ENCODE data around the gene RSPO4. TPM values are rescaled to one million over a fixed set of nuclear protein-coding genes. Genes with fewer than 3 reads are reported as not detected.

RSPO4 gene
- total and polyA plus RNA-seq, 2 of the 8 experiments (the other 6 are each of a cell fraction or from before 2014, with no cell fraction given) = 3.4 to 6.4 TPM

DNA sequence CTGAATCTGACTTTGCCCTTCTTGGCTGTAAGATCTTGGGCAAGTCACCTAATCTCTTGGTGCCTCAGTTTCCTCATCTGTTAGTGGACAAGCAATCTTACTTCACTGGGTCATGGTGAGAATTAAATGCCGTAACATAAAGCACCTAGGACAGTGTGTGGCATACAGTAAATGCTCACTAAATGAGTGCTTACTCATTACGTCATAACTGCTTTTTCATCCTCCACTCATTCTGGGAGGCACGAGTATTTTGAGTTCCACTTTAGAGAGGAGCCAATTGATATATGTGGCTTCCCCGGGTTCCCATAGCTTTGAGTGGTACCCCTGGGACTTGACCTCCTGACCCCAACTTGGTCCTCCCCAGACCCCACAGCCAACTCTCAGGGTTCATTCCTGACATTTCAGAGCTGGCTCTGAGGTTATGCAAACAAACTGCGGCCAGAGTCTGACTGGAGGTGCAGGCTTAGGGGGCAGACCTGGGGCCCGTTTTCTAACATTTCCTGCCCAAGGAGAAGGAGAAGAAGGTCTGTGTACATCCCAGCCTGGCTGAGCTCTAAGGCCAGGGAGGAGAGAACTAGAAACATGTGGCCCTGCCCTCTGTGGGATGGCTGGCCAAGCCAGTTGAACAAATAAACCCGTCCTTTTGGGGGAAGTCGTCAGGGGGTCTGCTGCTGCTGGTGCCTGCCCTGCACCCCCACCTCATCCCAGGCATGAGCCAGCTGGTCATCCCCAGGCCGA is 91.8 kb downstream of the RSPO4 start (continued):
- TF ChIP-seq, protein P1, sequence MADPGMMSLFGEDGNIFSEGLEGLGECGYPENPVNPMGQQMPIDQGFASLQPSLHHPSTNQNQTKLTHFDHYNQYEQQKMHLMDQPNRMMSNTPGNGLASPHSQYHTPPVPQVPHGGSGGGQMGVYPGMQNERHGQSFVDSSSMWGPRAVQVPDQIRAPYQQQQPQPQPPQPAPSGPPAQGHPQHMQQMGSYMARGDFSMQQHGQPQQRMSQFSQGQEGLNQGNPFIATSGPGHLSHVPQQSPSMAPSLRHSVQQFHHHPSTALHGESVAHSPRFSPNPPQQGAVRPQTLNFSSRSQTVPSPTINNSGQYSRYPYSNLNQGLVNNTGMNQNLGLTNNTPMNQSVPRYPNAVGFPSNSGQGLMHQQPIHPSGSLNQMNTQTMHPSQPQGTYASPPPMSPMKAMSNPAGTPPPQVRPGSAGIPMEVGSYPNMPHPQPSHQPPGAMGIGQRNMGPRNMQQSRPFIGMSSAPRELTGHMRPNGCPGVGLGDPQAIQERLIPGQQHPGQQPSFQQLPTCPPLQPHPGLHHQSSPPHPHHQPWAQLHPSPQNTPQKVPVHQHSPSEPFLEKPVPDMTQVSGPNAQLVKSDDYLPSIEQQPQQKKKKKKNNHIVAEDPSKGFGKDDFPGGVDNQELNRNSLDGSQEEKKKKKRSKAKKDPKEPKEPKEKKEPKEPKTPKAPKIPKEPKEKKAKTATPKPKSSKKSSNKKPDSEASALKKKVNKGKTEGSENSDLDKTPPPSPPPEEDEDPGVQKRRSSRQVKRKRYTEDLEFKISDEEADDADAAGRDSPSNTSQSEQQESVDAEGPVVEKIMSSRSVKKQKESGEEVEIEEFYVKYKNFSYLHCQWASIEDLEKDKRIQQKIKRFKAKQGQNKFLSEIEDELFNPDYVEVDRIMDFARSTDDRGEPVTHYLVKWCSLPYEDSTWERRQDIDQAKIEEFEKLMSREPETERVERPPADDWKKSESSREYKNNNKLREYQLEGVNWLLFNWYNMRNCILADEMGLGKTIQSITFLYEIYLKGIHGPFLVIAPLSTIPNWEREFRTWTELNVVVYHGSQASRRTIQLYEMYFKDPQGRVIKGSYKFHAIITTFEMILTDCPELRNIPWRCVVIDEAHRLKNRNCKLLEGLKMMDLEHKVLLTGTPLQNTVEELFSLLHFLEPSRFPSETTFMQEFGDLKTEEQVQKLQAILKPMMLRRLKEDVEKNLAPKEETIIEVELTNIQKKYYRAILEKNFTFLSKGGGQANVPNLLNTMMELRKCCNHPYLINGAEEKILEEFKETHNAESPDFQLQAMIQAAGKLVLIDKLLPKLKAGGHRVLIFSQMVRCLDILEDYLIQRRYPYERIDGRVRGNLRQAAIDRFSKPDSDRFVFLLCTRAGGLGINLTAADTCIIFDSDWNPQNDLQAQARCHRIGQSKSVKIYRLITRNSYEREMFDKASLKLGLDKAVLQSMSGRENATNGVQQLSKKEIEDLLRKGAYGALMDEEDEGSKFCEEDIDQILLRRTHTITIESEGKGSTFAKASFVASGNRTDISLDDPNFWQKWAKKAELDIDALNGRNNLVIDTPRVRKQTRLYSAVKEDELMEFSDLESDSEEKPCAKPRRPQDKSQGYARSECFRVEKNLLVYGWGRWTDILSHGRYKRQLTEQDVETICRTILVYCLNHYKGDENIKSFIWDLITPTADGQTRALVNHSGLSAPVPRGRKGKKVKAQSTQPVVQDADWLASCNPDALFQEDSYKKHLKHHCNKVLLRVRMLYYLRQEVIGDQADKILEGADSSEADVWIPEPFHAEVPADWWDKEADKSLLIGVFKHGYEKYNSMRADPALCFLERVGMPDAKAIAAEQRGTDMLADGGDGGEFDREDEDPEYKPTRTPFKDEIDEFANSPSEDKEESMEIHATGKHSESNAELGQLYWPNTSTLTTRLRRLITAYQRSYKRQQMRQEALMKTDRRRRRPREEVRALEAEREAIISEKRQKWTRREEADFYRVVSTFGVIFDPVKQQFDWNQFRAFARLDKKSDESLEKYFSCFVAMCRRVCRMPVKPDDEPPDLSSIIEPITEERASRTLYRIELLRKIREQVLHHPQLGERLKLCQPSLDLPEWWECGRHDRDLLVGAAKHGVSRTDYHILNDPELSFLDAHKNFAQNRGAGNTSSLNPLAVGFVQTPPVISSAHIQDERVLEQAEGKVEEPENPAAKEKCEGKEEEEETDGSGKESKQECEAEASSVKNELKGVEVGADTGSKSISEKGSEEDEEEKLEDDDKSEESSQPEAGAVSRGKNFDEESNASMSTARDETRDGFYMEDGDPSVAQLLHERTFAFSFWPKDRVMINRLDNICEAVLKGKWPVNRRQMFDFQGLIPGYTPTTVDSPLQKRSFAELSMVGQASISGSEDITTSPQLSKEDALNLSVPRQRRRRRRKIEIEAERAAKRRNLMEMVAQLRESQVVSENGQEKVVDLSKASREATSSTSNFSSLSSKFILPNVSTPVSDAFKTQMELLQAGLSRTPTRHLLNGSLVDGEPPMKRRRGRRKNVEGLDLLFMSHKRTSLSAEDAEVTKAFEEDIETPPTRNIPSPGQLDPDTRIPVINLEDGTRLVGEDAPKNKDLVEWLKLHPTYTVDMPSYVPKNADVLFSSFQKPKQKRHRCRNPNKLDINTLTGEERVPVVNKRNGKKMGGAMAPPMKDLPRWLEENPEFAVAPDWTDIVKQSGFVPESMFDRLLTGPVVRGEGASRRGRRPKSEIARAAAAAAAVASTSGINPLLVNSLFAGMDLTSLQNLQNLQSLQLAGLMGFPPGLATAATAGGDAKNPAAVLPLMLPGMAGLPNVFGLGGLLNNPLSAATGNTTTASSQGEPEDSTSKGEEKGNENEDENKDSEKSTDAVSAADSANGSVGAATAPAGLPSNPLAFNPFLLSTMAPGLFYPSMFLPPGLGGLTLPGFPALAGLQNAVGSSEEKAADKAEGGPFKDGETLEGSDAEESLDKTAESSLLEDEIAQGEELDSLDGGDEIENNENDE (IDR thresholded peaks at IDR 0.05; ENCODE audit: insufficient replicate concordance, low read length) = no peak
- TF ChIP-seq CEBPB (IDR thresholded peaks at IDR 0.05; ENCODE audit: low read depth, low read length) (no peak), RFX5 (IDR thresholded peaks at IDR 0.05; ENCODE audit: borderline replicate concordance, low read depth, low read length) (no peak), PHF8 (conservative IDR thresholded peaks at IDR 0.05; ENCODE audit: low read depth, low read length) (no peak), CBX5 (IDR thresholded peaks at IDR 0.05; ENCODE audit: low read depth, low read length) (no peak), EGR1 (IDR thresholded peaks at IDR 0.05; ENCODE audit: borderline replicate concordance, low read depth, low read length) (no peak), RBBP5 (IDR thresholded peaks at IDR 0.05; ENCODE audit: borderline replicate concordance, low read depth, low read length) (no peak), YY1 (IDR thresholded peaks at IDR 0.05; ENCODE audit: low read depth, low read length) (no peak), POU5F1 (IDR thresholded peaks at IDR 0.05; ENCODE audit: low read depth, low read length) (no peak)

All from H1 (cell line).